ENCODE results near the gene GPATCH8.
"Not testable (repeated sequence)": the region's sequence is repeated elsewhere in the genome, so short reads cannot be mapped to it uniquely, and the experiment has no call there.

GPATCH8 gene

DNA sequence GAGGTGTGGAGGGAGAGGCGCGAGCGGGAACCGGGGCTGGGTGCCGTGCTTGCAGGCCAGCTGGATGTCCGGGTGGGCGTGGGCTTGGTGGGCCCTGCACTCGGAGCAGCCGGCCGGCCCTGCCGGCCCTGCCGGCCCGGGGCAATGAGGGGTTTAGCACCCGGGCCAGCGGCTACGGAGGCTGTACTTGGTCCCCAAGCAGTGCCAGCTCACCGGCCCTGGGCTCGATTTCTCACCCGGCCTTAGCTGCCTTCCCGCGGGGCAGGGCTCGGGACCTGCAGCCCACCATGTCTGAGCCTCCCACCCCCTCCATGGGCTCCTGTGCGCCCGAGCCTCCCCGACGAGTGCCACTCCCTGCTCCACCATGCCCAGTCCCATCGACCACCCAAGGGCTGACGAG lies 24.7 kb upstream of the GPATCH8 start:
- DNase-seq (ENCODE audit: low read depth in 2 of 2), result no peak

DNA sequence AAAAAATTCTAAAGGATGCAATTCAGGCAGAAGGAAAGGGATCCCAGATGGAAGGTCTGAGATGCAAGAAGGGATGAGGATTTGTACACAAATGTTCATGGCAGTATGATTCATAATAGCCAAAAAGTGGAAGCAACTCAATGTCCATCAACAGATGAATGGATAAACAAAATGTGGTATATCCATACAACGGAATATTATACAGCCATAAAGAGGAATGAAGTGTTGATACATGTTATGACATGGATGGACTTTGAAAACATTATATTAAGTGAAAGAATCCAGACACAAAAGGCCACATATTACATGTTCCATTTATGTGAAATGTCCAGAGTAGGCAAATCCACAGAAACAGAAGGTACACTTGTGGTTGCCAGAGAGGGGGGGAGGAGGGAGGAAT lies 23.9 kb upstream of the GPATCH8 start:
- no peak for DNase-seq (ENCODE audit: low read depth in 2 of 2)

DNA sequence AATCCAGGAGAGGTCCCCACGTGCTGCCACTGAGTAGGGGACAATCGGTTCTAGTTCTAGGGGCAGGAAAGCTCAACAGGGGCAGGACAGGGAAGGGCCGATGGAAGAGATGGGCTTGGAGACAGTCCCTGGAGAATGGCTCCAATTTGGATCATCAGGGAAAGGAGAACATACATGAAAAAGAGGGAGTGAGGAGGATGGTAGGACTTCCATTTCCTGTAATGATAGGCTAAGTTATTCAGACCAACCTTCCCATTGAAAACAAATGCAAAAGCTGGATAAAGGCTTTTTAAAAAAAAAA lies 20.4 kb upstream of the GPATCH8 start:
- DNase-seq (ENCODE audit: low read depth in 2 of 2), result no peak

DNA sequence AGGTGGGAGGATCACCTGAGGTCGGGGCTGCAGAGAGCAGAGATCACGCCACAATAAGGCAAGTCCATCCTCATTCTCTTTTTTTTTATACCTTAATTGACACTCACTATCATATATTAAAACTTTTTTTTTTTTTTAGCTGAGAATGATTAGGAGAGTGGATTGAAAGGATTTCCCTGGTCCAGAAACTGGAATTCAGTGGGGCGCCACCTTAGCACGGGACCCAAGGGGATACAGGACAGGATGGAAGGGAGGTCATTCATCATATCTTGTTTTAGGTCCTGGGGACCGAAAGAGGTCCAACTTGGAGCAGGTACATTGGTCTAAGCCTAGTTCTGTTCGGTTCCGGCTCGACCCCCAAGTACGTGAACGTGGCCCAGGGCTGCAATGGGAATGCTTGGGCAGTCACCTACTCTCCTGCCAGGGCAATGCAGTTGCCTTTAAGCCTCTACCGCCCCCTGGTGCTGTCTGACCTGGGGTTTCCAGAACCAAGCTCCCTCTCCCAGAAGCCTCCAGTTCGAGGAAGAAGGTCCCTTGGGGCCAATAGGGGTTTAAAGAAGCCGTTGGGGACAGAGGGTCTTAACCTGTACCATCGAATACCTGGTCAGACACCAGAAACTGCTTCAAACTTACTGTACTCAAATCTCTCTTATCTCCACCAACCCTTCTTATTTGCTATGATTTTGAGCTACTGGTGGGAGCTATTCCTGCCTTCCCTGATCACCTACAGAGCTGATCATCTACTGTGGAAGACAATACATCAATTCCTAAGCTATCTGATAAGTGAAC lies 19.9 kb upstream of the GPATCH8 start:
- peak in 1 of 2 donors; percentile 38 for DNase-seq (ENCODE audit: low read depth in 2 of 2)

DNA sequence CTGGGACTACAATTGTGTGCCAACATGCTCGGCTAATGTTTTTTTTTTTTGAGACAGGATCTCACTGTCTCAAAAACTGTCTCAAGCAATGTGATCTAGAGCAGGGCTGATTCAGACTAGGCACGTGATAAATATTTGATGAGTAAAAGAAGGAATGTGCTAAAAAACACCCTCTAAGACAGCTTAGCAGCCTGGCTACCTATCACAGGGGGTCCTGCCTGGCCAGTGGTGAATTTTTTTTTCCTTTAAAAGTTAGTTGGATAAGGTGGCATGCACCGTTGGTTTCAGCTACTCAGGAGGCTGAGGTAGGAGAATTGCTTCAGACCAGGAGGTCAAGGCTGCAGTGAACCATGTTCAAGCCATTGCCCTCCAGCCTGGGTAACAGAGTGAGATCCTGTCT lies 14.8 kb upstream of the GPATCH8 start:
- DNase-seq (ENCODE audit: low read depth in 2 of 2), result no peak

DNA sequence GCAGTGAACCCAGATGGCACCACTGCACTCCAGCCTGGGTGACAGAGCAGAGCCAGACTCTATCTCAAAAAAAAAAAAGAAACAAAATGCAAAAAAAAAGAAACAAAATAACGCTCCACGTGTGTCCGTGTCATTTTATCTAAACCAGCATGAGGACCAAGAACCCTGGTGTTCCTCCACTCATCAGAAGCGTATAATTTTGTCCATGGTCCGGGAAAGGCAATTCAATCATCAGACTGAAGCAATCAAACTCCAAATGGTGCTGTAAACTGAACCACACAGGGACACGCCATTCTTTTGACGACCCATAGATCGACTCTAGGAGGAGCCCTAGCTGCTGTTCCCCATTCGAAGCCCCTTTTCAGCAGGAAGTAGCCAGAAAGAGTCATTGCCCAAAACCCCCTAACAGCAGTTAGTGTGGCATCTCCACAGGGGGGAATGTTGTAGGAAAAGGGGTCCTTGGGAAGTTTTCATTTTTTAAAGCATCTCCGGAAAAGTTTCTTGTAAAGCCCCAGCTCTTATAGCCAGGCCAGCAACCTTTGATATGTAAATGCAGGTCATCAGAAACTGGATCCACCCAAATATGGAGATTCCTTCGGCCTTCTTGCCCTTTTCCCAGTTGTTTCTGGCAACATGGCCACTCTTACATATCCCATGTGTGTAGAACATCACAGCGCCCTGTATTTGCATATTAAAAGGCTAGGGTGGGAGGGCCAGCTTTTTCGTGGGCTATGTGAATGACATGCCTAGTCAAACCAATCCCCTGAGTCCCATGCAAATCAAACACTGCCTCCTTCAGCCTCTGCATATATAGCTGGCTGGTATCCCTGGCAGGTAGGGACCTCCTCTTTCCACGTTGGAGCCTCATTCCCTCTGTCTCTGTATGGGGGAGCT lies 8.3 kb upstream of the GPATCH8 start:
- not testable (repeated sequence) for DNase-seq (ENCODE audit: low read depth in 2 of 2)

DNA sequence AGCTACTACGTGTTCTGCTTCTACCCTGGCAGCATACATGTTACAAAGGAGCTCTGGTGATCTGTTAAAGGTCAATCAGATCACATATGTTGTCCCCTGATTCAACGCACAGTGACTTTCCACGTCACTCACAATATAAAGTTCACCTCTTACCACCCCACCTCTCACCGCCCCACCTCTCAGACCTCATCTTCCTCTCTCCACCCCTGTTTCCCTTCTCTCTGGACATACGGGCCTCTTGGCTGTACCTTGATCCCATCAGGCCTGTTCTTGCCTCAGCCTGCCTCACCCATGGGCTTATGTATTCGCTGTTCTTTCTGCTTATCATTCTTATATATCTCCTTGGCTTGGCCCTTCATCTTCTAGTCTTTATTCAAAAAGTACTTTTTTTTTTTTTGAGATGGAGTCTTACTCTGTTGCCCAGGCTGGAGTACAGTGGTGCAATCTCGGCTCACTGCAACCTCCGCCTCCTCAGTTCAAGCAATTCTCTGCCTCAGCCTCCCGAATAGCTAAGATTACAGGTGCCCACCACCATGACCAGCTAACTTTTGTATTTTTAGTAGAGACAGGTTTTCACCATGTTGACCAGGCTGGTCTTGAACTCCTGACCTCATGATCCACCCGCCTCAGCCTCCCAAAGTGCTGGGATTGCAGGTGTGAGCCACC lies 3.9 kb upstream of the GPATCH8 start:
- DNase-seq (ENCODE audit: low read depth in 2 of 2), result not testable (repeated sequence)

DNA sequence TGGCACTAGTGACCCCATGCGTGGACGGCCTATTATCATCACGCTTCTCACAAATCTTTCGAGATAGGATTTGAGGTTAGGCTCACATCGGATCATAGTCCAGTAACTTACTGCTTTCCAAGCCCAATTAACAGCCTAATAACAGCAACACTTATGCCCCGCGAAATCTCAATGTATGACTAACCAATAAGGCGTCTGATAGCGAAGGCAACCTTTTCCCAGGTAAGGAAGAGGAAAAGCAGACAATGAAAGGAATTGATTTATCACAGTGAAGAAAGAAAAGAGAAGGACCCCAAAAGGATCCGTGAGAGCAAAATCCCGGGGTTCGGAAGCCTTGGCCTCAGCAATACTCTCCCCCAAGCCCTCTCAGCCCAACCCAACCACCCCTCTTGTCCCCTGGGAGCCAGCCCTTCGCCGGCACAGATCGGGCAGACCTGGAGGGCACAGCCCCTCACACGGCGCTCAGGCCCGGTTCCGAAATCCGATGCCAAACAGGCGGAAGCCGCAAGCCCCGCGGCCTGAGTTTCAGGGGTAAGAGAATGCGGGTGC lies 534 bp downstream of the GPATCH8 start:
- DNase-seq (ENCODE audit: low read depth in 2 of 2), result no peak

DNA sequence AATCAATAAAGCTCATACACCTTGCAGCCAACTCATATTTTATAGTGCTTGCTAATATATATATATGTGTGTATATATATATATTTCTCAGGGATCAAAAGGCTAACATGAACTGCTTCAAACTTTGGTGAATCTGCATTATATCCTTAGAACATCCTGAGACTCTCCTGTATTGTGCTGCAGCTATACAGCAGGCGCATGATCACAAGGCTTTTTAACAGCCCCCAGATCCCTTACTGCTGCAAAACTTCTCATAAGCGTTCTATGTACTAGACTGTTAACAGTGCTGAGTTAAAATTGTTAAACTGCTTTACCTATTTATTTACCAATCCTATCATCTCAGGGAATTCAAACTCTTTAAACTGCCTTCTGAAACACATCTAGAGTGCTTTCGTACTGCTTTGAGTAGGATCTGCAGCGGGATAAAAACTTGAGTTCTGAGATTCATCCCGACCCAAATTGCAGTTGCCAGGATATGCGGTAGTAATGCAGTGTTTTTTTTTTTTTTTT lies 1.3 kb downstream of the GPATCH8 start:
- DNase-seq (ENCODE audit: low read depth in 2 of 2), result no peak

DNA sequence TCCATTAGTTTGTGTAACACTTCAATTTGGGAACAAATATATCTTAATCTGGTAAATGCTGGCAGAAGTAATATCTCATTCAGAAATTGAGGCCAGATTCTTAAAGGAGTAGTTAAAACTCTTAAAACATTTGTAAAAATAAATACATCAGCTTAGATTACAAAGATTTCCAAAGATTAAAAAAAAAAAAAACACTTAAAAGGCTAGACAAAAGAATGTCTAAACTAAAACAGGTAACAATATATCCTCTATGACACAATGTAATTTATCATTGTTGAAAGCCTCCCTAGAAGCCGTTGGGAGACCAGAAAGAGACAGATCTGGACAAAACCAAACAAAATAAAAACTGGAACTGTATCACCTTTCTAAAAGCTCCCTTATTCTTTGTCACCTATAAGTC lies 3.5 kb downstream of the GPATCH8 start:
- DNase-seq (ENCODE audit: low read depth in 2 of 2), result no peak

DNA sequence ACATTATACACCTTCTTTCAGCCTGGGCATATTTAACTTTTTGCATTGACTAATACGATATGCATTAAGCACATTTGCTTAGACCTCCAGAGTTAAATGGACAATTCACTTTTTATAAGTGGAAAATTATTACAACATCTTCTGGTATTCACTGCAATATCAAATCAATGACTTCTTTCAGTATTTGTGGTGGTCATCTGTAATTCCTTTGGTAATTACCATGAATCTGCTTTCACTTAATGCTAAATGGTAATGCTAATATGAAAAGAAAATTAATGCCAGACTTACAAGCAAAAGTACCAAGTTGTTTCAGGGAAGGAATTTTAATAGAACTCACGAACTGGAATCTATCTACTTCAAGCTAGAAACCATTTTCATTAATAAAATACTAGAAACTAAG lies 6.4 kb downstream of the GPATCH8 start:
- DNase-seq (ENCODE audit: low read depth in 2 of 2), result no peak

DNA sequence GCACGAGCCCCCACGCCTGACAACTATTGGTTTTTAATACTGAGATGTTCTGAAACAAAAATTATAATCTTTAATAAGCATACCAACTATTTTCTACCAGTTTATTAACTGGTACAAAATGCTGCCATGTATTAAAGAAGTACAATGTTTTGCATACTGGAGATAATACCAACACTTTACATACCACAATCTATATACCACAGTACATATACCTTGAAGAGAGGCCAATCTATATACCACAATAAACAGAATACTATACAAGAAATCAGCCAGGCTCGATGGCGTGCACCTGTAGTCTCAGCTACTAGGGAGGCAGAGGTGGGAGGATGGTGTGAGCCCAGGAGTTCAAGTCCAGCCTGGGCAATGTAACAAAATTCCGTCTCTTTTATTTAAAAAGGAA lies 9.9 kb downstream of the GPATCH8 start:
- no peak for DNase-seq (ENCODE audit: low read depth in 2 of 2)

DNA sequence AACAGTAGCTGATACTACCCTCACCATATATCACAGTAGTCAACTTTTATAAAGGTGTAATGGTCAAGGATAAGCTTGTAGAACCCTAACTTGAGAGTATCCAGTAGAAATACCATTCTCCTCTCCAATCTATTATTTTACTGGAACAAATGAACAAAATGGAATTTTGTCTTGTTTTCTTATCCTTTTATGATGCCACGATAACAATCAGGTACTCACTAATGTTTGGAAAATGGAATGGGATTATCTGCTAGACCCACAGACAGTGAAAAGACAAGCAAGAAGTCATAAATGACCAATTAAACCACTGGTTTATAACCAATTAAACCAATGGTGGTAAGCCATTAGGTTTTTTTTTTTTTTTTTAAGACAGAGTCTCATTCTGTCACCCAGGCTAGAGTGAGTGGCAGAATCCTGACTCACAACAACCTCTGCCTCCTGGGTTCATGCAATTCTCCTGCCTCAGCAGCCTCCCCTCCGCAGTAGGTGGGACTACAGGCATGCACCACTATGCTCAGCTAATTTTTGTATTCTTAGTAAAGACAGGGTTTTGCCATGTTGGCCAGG lies 10.4 kb downstream of the GPATCH8 start:
- DNase-seq (ENCODE audit: low read depth in 2 of 2), result no peak

DNA sequence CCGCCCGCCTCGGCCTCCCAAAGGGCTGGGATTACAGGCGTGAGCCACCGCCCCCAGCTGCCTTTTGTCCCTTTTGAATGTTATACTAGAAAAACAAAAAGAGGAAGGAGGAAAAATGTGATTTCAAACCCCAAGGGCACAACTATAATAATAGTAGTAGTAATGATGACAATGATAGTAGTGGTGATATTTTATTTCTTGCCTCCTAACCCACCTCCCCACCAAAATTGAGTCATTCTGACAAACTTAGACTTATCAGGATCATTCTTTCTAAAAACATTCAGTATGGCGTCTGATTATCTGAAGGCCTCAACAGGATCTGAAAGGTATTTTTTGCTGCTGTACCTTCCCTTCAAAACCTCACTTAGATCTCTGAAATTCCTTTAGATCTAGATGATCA lies 13.6 kb downstream of the GPATCH8 start:
- DNase-seq (ENCODE audit: low read depth in 2 of 2), result no peak

DNA sequence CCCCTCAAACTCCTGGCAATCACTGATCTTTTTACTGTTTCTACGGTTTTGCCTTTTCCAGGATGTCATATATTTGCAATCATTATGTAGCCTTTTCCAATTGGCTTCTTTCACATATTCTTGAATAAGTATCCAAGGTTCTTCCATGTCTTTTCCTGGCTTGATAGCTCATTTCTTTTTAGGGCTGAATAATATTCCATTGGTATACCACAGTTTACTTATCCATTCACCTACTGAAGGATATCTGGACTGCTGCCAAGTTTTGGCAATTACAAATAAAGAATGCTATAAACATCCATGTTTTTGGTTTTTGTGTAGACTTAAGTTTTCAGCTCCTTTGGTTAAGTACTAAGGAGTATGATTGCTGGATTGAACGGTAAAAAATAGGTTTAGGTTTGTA lies 16.0 kb downstream of the GPATCH8 start:
- DNase-seq (ENCODE audit: low read depth in 2 of 2), result no peak

DNA sequence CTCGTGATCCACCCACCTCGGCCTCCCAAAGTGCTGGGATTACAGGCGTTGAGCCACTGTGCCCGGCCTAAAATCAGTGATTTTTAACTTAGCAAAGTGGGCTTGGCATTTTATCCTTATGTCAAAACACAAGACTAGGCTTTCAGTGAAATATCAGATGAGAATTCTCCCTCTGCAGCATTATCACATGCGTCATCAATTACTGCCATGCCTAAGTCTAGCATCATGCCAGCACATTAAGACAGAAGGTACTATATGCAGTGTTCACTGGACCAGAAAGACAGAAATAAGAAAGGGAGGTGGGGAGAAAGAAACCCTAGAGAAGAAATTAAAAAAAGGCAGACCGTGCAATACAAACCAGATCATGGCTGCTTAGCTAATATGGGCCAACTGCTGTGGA lies 29.8 kb downstream of the GPATCH8 start:
- no peak for DNase-seq (ENCODE audit: low read depth in 2 of 2)

DNA sequence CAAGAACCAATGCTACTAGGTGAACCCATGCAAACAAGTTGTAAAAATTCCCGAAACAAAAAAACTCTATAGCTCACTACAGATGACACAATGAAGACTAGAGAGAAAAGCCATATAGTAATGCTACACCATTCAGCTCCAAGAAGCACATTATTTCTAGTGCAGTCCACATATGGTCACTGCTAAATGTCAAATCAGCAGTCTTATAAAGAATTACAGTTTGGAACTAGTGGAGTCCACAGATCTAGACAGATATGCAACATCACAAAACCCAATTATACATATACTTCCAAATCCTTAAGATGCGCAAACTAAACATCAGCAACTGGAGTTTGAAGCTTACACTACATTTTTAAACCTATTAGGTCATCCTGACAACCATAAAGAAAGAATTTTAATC lies 33.5 kb downstream of the GPATCH8 start:
- no peak for DNase-seq (ENCODE audit: low read depth in 2 of 2)

DNA sequence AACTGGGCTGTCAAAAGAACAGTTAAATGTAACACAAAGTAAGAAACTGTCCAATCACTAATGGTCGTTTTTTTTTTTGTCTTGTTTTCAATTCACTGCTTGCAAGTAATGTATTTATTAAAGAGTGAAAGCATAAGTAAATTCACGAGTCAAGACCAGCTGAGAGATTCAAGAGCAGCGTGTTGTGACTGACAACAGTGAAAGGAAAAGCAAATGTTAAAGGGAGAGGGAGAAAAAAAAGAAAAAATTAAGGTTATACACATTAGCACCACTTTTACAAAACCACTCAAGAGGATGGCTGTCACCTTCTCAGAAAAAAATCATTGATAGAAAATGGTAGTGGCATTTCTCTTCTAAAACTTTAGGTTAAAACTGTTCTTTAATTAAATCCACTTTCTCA lies 36.1 kb downstream of the GPATCH8 start:
- no peak for DNase-seq (ENCODE audit: low read depth in 2 of 2)

DNA sequence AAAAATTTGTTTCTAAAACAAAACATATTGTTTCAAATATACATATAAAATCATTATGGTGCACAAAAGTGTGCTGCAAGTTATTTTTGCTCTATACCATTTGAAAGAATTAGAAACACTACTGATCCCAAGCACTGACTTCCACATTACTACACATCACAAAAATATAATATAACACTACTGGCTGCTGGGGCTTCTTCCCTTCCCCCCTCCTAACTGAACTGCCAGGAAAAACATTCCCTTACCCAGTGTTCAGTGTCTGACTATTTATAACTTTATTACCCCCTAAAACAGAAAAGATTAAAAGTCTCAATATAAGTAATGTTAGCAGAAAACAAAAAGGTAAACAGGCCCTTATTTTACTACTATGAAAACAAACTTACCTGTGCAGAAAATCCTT lies 36.9 kb downstream of the GPATCH8 start:
- DNase-seq (ENCODE audit: low read depth in 2 of 2), result no peak

DNA sequence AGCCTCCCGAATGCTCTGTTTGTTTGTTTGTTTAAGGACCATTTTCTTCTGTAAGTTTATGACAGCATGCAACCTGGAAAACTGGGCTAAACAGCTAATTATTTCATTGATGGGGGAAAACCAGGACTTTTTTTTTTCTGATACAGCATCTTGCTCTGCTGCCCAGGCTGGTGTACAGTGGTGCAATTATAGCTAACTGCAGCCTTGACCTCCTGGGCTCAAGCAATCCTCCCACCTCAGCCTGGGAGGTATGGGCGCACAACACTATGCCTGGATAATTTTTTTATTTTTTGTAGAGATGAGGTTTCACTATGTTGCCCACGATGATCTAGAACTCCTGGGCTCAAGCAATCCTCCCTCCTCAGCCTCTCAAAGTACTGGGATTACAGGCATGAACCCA lies 37.3 kb downstream of the GPATCH8 start:
- no peak for DNase-seq (ENCODE audit: low read depth in 2 of 2)

DNA sequence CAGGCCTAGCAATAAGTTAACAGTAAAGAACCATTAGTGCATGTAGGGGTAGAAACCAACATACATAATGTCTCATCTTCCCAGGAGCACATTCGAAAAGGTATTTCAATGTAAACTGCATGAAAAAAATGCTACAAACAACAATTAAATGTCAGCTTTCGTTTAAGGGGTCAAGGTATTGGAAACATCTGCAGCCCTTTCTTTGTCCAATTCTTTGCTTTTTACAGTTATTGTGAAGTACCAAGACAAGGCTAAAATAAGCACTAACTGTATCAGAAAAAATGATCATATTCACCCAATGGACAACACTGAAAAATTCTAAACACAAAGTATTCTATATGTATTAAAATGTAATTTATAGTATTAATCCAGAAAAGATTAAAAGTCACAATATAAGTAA lies 37.9 kb downstream of the GPATCH8 start:
- no peak for DNase-seq (ENCODE audit: low read depth in 2 of 2)

DNA sequence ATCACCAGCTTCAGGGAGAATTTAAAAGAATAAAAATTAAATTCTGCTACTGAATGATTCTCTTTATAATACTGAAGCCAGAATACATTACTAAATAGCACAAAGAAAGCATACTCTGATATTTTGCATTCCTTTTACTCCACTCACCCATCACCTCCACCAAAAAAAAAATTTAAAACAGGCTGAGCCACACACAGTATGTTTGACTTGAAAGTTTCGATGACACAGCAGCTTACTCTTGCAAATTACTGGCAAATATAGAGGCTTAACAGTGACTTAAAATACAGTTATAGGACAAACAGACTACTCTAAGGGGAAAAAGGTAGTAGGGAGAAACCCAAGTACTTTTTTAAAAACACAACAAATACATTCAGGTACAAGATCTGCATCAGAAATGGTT lies 39.2 kb downstream of the GPATCH8 start:
- DNase-seq (ENCODE audit: low read depth in 2 of 2), result no peak
